Stimulated activated naive B cell treated with anti-CD40 and anti-IgM and Interleukin-4, amounts not matched to agents 10 μg/mL and 1 μg/mL and 100 μg/mL, for 72 hours (primary cell): Measurements from ENCODE around the gene GPR183.

Experiments used
- ATAC-seq, 2 donors: fragments of 150-1000 bp; cut with Tn5 transposase; replicated peaks; 2 replicates each; pipeline ENCODE4 v1.10.0; 2021; ENCODE audit warnings: moderate library complexity in 1 of 2
- DNase-seq: peaks from one replicate; pipeline ENCODE4 v3.0.0; 2021
- H3K27ac Mint-ChIP-seq: one replicate; pipeline ENCODE4 v1.8.0; 2022; ENCODE audit warnings: mild to moderate bottlenecking, mixed read lengths
- H3K27me3 Mint-ChIP-seq, 2 donors: one replicate each; pipeline ENCODE4 v1.8.0; 2022; ENCODE audit warnings: mixed read lengths in 2 of 2
- H3K36me3 Mint-ChIP-seq, 2 donors: one replicate each; pipeline ENCODE4 v1.8.0; 2022; ENCODE audit warnings: mixed read lengths in 2 of 2, mild to moderate bottlenecking in 1 of 2
- H3K4me1 Mint-ChIP-seq, 2 donors: one replicate each; pipeline ENCODE4 v1.8.0; 2022; ENCODE audit warnings: mixed read lengths in 2 of 2, mild to moderate bottlenecking in 1 of 2
- H3K4me3 Mint-ChIP-seq, 2 donors: one replicate each; pipeline ENCODE4 v1.8.0; 2022; ENCODE audit warnings: mild to moderate bottlenecking in 2 of 2, mixed read lengths in 2 of 2, moderate library complexity in 1 of 2
- H3K9me3 Mint-ChIP-seq, 2 donors: one replicate each; pipeline ENCODE4 v1.8.0; 2022; ENCODE audit warnings: mixed read lengths in 2 of 2, mild to moderate bottlenecking in 1 of 2

Gene GPR183

GRCh38 chr13:99307247-99307646 lies at the start of gene GPR183:
TSS of gene GPR183 (minus strand) at chr13:99307399. CDS start at chr13:99296145, 11,254 bp downstream.
- DNase-seq = peak; percentile 48
- Mint-ChIP-seq H3K9me3 (no peaks in the 10 kb centered on the region), H3K27ac (peak within 1 kb of the TSS; percentile 98), H3K4me3 (peak within 1 kb of the TSS; percentile 93 to 99), H3K27me3 (no peaks in the 10 kb centered on the region), H3K4me1 (peaks cover 48 to 75% of the 10 kb centered on the region in 2 donors), H3K36me3 (peaks cover 52 to 72% of the 10 kb centered on the region in 2 donors)
- ATAC-seq = peak; percentile 64 to 73

GRCh38 chr13:99356262-99357091 lies 49.3 kb upstream of the GPR183 start:
- H3K4me1 Mint-ChIP-seq = peaks cover 73 to 93% of the 10 kb centered on the region in 2 donors
- no peaks in the 10 kb centered on the region for H3K27me3 Mint-ChIP-seq
- H3K27ac Mint-ChIP-seq = peak overlapping the region; percentile 96
- H3K9me3 Mint-ChIP-seq = no peaks in the 10 kb centered on the region
- no peak for DNase-seq
- peak overlapping the region; percentile 71 to 72 for H3K4me3 Mint-ChIP-seq
- H3K36me3 Mint-ChIP-seq = peaks cover 42 to 73% of the 10 kb centered on the region in 2 donors
- ATAC-seq = peak; percentile 46 to 56

- no peak for DNase-seq
- Mint-ChIP-seq H3K9me3 (no peaks in the 10 kb centered on the region), H3K36me3 (peaks cover 40 to 70% of the 10 kb centered on the region in 2 donors), H3K4me1 (peaks cover 73 to 93% of the 10 kb centered on the region in 2 donors), H3K27me3 (no peaks in the 10 kb centered on the region), H3K4me3 (peak overlapping the region; percentile 71 to 72), H3K27ac (peak overlapping the region; percentile 96)
- ATAC-seq = no peak
These were observed 48.7 kb upstream of the GPR183 start for GRCh38 chr13:99356012-99356261.

- Mint-ChIP-seq H3K4me3 (peak overlapping the region; percentile 71 to 72), H3K4me1 (peaks cover 73 to 92% of the 10 kb centered on the region in 2 donors), H3K27ac (peak overlapping the region; percentile 96), H3K9me3 (no peaks in the 10 kb centered on the region), H3K36me3 (peaks cover 38 to 70% of the 10 kb centered on the region in 2 donors), H3K27me3 (no peaks in the 10 kb centered on the region)
- ATAC-seq = no peak
- no peak for DNase-seq
These were observed 48.2 kb upstream of the GPR183 start for GRCh38 chr13:99355267-99356011.

GRCh38 chr13:99354371-99354951 lies 47.3 kb upstream of the GPR183 start:
- no peaks in the 10 kb centered on the region for H3K27me3 Mint-ChIP-seq
- peaks cover 69 to 86% of the 10 kb centered on the region in 2 donors for H3K4me1 Mint-ChIP-seq
- DNase-seq = peak; percentile 83
- peak; percentile 81 to 82 for ATAC-seq
- no peaks in the 10 kb centered on the region for H3K9me3 Mint-ChIP-seq
- H3K36me3 Mint-ChIP-seq = peaks cover 34 to 69% of the 10 kb centered on the region in 2 donors
- peak overlapping the region; percentile 96 for H3K27ac Mint-ChIP-seq
- H3K4me3 Mint-ChIP-seq = peak overlapping the region; percentile 73 to 82

GRCh38 chr13:99353836-99354235 lies 46.6 kb upstream of the GPR183 start:
- H3K4me1 Mint-ChIP-seq = peaks cover 69 to 86% of the 10 kb centered on the region in 2 donors
- DNase-seq (no peak), ATAC-seq (peak; percentile 4 to 5)
- H3K9me3 Mint-ChIP-seq = no peaks in the 10 kb centered on the region
- peak overlapping the region; percentile 73 to 82 for H3K4me3 Mint-ChIP-seq
- H3K27me3 Mint-ChIP-seq = no peaks in the 10 kb centered on the region
- peaks cover 34 to 69% of the 10 kb centered on the region in 2 donors for H3K36me3 Mint-ChIP-seq
- H3K27ac Mint-ChIP-seq = peak overlapping the region; percentile 96

GRCh38 chr13:99353246-99353600 lies 46.0 kb upstream of the GPR183 start:
- DNase-seq (no peak), ATAC-seq (no peak)
- H3K9me3 Mint-ChIP-seq = no peaks in the 10 kb centered on the region
- no peaks in the 10 kb centered on the region for H3K27me3 Mint-ChIP-seq
- peaks cover 69 to 87% of the 10 kb centered on the region in 2 donors for H3K4me1 Mint-ChIP-seq
- peak overlapping the region; percentile 42 for H3K27ac Mint-ChIP-seq
- peaks cover 34 to 70% of the 10 kb centered on the region in 2 donors for H3K36me3 Mint-ChIP-seq
- no peak overlapping the region for H3K4me3 Mint-ChIP-seq

GRCh38 chr13:99352351-99353245 lies 45.4 kb upstream of the GPR183 start:
- DNase-seq (no peak), ATAC-seq (no peak)
- Mint-ChIP-seq H3K4me3 (no peak overlapping the region), H3K27me3 (no peaks in the 10 kb centered on the region), H3K9me3 (no peaks in the 10 kb centered on the region), H3K36me3 (peaks cover 33 to 71% of the 10 kb centered on the region in 2 donors), H3K27ac (peak overlapping the region; percentile 80), H3K4me1 (peaks cover 71 to 87% of the 10 kb centered on the region in 2 donors)

GRCh38 chr13:99351772-99352171 lies 44.6 kb upstream of the GPR183 start:
- no peak for ATAC-seq
- no peak for DNase-seq
- peaks cover 72 to 87% of the 10 kb centered on the region in 2 donors for H3K4me1 Mint-ChIP-seq
- H3K4me3 Mint-ChIP-seq = no peak overlapping the region
- no peaks in the 10 kb centered on the region for H3K27me3 Mint-ChIP-seq
- H3K27ac Mint-ChIP-seq = peak overlapping the region; percentile 80
- peaks cover 39 to 73% of the 10 kb centered on the region in 2 donors for H3K36me3 Mint-ChIP-seq
- H3K9me3 Mint-ChIP-seq = no peaks in the 10 kb centered on the region

GRCh38 chr13:99350191-99350590 lies 43.0 kb upstream of the GPR183 start:
- no peaks in the 10 kb centered on the region for H3K9me3 Mint-ChIP-seq
- H3K4me1 Mint-ChIP-seq = peaks cover 67 to 82% of the 10 kb centered on the region in 2 donors
- H3K4me3 Mint-ChIP-seq = no peak overlapping the region
- H3K27me3 Mint-ChIP-seq = no peaks in the 10 kb centered on the region
- ATAC-seq = no peak
- peak overlapping the region; percentile 68 for H3K27ac Mint-ChIP-seq
- H3K36me3 Mint-ChIP-seq = peaks cover 49 to 76% of the 10 kb centered on the region in 2 donors
- DNase-seq = no peak

GRCh38 chr13:99347911-99348451 lies 40.8 kb upstream of the GPR183 start:
- peaks cover 57 to 78% of the 10 kb centered on the region in 2 donors for H3K36me3 Mint-ChIP-seq
- ATAC-seq (peak; percentile 81), DNase-seq (no peak)
- H3K27me3 Mint-ChIP-seq = no peaks in the 10 kb centered on the region
- H3K4me3 Mint-ChIP-seq = peak overlapping the region in 1 of 2 donors; percentile 26
- peak overlapping the region; percentile 52 for H3K27ac Mint-ChIP-seq
- peaks cover 58 to 71% of the 10 kb centered on the region in 2 donors for H3K4me1 Mint-ChIP-seq
- no peaks in the 10 kb centered on the region for H3K9me3 Mint-ChIP-seq

GRCh38 chr13:99347335-99347878 lies 40.2 kb upstream of the GPR183 start:
- DNase-seq (no peak), ATAC-seq (peak in 1 of 2 donors; percentile 33)
- Mint-ChIP-seq H3K27me3 (no peaks in the 10 kb centered on the region), H3K9me3 (no peaks in the 10 kb centered on the region), H3K27ac (peak overlapping the region; percentile 52), H3K4me1 (peaks cover 57 to 66% of the 10 kb centered on the region in 2 donors), H3K4me3 (peak overlapping the region; percentile 7 to 26), H3K36me3 (peaks cover 57 to 77% of the 10 kb centered on the region in 2 donors)

GRCh38 chr13:99346335-99347042 lies 39.3 kb upstream of the GPR183 start:
- no peak for ATAC-seq
- DNase-seq = no peak
- H3K4me1 Mint-ChIP-seq = peaks cover 51 to 57% of the 10 kb centered on the region in 2 donors
- H3K36me3 Mint-ChIP-seq = peaks cover 62 to 76% of the 10 kb centered on the region in 2 donors
- H3K9me3 Mint-ChIP-seq = no peaks in the 10 kb centered on the region
- peak overlapping the region; percentile 68 for H3K27ac Mint-ChIP-seq
- no peak overlapping the region for H3K4me3 Mint-ChIP-seq
- H3K27me3 Mint-ChIP-seq = no peaks in the 10 kb centered on the region
